ENCODE results near the gene SMC1B.

DNA sequence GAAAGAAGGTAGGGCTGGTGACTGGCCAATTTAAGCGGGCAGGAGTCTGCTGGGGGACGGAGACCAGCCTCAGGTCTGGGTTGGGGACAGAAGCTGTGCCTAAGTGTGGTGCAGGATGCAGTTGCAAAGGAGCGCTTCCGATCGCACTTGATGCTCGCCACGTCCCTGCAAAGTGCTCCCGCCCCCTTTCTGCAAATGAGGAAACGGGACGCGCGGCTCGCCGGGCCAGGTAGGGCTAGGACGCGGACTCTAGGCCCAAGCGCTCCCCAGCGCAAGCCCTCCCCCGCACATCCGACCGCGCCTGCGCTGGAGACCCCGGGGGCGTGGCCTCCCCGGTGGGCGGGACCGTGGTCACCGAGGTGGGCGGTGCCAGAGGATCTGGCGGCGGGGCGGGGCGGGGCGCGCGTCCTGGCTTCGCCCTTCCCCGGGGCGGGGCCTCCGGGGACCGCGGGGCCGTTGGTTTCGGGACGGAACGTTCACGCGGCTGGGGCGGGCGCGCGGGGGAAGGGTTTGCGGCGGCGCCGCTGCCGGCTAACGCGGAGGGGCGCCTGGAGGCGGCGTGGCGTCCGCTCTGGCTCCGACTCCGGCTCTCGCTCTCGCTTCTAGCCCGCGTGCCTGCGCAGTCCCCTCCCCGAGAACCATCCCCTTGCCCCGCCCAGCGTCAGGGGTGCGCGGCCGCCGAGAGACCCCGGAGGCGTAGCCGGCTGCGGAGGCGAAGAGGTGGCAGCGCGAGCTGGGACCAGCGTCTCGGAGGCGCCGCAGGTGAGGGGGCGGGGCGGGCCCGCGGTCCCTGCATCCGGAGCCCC, 103.8 kb downstream of the SMC1B start, which contains the start of gene FAM118A:
- TF ChIP-seq CTCF (IDR thresholded peaks at IDR 0.05; ENCODE audit: control extremely low read depth in 1 of 3, insufficient read depth in 1 of 3, low read depth in 1 of 3, low read length in 3 of 3): no peak; a peak in 1 of 4 replicates
- peak; percentile 29; the same call in 1 of the 2 replicates for TF ChIP-seq CREB1 (IDR thresholded peaks at IDR 0.05)
- peak; percentile 78 for TF ChIP-seq TAF1 (IDR thresholded peaks at IDR 0.05; ENCODE audit: low read depth, low read length)
- peak; percentile 72 to 81 for TF ChIP-seq POLR2A (IDR thresholded peaks at IDR 0.05; ENCODE audit: control extremely low read depth in 1 of 2, low read depth in 2 of 2, low read length in 2 of 2)
- no peak for TF ChIP-seq JUN (IDR thresholded peaks at IDR 0.05; ENCODE audit: low read depth, low read length)
- no peak for TF ChIP-seq CEBPB (IDR thresholded peaks at IDR 0.05; ENCODE audit: low read depth, low read length)
- TF ChIP-seq RXRA (IDR thresholded peaks at IDR 0.05; ENCODE audit: insufficient read depth, low read depth, low read length): no peak
- no peak for TF ChIP-seq KDM1A (IDR thresholded peaks at IDR 0.05; ENCODE audit: borderline replicate concordance, low read length)
